ENCODE data around the gene ERN2.

Gene ERN2

DNA sequence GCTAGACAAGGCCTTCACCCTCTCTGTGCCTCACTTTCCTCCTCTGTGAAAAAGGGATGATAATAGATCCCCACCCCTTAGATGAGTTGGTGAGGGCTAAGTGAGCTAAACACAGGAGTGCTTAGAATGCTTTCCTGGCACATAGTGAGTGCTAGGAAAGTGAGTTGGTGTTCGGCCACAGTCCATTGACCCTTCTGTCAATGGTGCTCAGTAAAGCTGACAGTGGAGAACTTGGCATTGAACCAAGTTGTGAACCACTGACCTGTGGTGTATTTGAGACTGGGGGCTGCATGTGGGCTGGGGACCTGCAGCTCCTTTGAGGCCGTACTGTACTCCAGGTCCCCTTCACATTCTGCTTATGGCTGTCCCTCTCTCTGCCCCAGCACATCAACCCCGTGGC, 29.5 kb downstream of the ERN2 start:
- DNase-seq: no peak

GRCh38 chr16:23682181-23682580, 30.8 kb downstream of the ERN2 start:
- DNase-seq: no peak

GRCh38 chr16:23679986-23680336, 33.1 kb downstream of the ERN2 start:
- no peak for DNase-seq

DNA sequence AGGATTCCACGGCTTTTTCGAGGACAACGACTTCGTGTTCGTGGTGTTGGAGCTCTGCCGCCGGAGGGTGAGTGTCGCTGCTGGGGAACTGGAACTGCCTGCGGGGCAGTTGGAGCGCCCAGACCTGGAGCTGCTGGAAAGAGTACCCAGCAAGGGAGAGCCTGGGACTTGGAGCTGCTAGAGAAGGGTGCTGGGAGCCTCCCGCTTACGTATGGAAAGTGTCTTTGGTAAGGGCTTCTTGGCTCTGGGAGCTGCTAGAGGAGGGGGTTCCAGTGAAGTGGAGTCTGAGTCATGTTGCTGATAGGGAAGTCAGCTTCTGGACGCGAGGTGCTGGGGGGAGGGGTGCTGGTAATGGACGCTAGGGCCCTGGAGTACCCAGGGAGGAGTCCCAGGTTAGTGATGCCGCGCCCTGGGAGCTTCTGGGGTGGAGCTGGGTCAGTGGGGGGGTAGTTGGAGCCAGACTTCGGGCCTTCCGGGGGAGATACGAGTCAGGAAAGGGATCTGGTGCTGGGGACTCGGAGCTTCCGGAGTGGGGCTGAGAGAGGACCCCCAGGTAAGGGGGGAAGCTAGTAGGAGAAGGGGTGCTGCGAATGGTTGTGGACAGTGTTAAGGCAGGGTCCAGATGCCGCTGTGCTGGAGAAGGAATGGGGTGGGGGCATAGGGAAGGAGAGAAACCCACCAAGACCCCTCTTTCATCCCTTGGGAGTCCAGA, 33.6 kb downstream of the ERN2 start:
- DNase-seq: no peak

DNA sequence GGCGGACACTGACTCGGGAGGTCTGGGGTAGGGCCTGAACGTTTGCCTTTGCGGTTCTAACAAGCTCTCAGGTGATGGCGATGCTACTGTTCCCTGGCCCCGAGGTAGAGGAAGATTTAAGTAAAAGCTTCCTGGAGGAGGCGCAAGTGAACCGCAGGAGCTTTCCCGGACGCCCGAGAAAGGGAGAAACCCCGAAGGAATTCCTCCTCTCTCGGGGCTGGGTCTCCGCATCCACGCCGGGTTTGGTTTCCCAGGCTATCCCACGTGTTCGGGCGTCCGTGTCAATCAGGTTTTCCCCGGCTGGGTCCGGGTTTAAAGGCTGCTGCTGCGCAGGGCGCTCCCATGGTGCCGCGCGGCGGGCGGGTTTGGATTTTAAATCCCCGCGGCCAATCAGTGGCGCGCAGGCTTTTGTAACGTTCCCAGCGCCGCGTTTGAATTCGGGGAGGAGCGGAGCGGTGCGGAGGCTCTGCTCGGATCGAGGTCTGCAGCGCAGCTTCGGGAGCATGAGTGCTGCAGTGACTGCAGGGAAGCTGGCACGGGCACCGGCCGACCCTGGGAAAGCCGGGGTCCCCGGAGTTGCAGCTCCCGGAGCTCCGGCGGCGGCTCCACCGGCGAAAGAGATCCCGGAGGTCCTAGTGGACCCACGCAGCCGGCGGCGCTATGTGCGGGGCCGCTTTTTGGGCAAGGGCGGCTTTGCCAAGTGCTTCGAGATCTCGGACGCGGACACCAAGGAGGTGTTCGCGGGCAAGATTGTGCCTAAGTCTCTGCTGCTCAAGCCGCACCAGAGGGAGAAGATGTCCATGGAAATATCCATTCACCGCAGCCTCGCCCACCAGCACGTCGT, 34.4 kb downstream of the ERN2 start, which contains the start of gene PLK1:
PLK1 (plus strand) TSS at position 460 of the 844 bp plus-strand sequence; CDS start at position 504, 44 bp downstream.
- peak; percentile 52 for DNase-seq

DNA sequence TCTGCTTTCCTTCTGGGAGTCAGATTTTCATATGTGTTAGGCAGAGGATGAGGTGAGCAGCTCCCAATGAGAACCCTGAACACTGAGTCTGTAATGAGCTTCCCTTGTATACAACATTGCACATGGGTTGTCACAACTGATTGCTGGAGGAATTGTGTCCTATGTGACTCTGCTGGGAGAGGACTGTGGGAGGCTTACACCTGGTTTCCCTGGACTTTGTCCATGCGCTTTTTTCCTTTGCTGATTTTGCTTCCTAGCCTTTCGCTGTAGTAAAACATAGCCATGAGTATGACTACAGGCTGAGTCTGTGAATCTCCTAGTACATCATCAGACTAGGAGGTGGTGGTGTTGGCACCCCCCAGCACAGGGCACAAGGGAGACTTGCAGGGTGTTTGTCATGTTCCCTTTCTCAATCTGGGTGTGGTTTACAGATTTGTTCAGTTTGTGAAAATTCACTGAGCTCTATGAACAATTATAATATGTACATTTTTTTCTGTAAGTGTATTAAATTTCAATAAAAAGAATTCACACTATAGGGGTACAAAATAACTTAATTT, 36.0 kb downstream of the ERN2 start:
- no peak for DNase-seq

DNA sequence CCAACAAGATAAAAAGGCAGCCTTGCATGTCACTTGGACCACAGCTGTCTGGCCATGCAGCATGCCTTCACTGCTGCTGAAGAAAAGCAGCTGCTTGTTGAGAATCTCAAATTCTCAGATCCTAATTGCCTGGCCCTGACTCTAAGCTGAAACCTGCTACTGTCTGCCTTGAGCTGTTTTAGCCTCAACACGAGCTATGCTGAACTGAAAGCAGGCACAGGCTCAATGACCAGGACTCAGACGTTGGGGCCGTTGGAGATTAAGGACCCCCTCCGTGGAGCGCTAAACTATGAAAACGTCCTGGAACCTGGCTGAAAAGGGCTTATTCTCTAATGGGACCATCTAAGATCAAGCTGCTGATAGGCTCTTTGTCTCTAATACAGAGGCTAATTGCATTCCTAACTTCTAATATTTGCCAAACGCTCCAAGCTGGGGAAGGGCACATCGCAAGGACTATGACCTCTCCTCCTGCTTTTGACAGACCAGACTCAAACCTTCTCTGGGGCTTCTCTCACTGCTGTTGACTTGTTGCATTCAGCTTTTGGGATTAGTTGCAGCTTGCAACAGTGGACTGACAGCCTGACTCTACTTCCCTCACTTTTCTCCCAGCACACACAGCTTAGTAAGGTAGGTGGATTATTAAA, 38.9 kb downstream of the ERN2 start:
- DNase-seq: no peak

GRCh38 chr16:23670137-23670776, 42.8 kb downstream of the ERN2 start:
- no peak for DNase-seq

GRCh38 chr16:23668873-23669272, 44.1 kb downstream of the ERN2 start:
- DNase-seq: no peak

DNA sequence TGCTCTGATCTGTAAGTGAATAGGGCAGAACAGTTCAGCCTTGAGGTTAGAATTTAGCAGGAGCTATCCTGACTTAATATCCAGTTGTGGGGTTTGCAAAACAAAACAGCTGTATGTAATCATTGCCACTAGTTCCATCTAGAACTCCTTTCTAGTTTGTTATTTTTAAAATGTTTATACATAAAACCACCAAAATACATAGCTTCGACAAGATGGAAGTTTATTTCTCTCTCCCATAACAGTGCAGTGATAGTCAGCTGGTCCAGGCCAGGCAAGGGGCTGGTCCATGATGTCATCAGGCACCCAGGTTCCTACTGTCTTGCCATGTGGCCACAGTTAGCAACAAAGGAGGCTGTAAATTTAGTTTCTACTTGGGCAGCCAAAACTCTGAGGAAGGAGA, 44.8 kb downstream of the ERN2 start:
- DNase-seq: no peak

DNA sequence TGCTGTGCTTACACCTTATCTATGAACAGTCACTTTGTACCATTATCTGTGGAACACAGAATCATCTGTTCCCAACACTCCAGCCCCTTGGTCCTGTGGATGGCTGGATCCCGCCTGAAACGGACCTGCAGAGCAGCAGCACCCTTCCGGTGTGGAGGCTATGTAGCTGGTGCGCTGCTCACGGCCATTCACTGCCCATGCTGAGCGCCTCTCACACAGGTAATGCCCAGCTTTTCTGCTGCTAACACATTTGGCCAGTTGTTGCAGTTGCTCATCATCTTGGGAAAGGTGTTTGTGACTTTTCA, 45.7 kb downstream of the ERN2 start:
- DNase-seq: no peak

DNA sequence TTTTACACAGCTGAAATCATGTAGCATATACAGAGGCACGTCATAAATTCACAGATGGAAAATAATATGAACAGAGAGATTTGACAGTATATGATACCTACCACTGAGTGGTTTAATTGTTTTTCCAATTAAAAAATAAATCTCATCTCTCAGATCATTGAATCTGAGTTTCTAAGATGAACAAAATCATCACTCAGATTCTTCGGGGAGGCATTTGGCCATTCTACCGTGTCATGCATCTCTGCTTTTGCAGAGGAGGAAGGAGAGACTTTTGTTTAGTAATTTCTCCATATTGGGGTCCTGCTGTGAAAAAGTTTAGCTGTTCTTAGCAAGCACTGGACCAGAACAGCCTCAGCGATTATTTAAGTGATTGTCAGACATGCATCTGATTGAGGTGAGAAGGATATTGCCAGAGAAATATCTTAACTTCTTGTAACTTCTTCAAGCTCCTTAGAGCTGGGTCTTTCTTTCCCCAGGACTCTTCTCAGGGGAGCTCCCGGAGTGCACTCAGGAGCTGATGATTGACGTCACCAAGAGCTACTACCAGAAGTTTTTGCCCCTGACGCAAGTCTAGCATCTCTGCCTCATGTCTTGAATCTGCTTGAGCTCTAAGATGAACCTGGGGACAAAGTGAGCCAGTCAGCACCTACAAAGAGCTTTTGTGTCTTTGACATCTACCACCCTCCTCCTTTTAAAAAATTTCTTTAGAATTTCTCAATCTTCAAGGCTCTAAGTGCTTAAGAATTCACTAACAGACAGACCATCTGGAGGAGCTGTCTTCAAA, 46.3 kb downstream of the ERN2 start:
- no peak for DNase-seq

DNA sequence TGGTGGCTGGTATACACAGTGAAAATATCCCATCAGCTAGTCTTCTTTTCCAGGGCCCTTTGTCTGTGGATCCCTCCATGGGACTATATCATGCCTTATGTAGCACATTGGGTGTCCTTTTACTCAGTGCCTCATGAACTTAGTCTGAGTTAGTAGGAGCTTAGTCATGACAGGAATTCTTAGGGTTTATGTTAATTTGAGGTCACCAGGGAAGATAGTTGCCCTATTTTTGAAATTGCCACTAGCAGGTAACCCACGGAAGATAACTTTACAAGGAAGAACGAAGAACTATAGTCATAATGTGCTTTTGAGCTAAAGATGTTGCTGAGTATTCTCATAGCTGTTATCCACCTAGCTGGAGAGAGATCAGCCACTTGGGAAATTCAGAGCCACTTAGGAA, 49.1 kb downstream of the ERN2 start:
- no peak for DNase-seq

GRCh38 chr16:23651943-23652468, 61.0 kb downstream of the ERN2 start:
- no peak for DNase-seq

- DNase-seq: no peak
These were observed 62.2 kb downstream of the ERN2 start for GRCh38 chr16:23650674-23651416.

DNA sequence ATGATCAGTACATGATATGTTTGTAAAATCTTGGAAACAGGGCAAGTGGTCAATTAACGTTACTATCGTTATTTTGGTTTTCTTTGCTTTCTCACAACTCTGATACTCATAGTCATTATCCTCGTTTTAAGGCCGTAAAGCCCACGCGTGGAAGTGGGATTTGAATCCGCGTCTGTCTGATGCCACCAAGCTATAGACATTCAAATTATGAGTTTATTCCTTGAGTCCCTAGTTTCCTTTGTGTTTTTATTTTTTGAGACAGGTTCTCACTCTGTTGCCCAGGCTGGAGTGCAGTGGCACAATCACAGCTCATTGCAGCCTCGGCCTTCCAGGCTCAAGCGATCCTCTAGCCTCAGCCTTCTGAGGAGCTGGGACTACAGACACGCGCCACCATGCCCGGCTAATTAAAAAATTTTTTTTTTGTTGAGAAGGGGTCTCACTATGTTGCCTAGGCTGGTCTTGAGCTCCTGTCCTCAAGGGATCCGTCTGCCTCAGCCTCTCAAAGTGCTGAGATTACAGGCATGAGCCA, 70.7 kb downstream of the ERN2 start:
- no peak for DNase-seq

DNA sequence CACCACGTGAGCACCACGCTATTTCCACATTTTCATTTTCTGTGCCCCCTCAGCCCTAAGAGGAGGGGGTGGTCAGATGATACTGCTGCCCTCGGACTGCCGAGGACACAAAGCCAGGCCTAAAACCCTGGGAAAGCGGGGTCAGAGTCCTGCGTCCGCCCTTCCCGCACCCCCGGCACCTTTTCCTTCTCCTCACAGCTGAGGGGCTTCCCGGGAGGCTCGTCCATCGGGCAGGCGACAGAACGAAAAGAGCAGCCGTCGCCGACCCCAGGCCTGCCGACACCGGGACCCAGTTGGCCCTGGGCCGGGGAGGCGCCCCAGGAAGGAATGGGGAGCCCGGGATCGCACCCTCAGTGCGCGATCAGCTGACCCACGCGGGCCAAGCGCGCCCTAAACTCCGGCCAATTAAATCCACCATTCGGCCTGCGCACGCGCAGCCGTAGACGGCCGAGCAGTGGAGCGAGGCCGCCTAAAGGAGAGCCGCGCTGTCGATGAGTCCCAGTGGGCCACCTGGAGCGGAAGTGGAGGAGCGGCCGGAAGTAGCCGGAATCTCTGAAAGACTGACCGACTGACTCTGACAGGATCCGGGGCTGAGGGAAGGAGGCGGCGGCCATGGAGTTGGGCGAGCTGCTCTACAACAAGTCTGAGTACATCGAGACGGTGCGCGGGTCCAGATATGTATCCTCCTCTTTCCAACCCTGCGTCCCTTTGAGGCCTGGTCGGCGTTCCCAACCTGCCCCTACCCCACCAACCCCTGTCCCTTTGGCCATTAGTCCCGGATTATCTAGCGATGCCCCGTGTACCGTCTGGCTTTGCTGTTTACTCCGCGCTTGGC, 71.9 kb downstream of the ERN2 start, which contains the start of the genes DCTN5 and PALB2:
DCTN5 (plus strand) TSS at position 536 of the 835 bp plus-strand sequence; CDS start at position 613, 77 bp downstream.
PALB2 (minus strand) TSS at position 380 of the 835 bp plus-strand sequence; CDS start at position 227, 153 bp downstream.
- DNase-seq: peak; percentile 79

DNA sequence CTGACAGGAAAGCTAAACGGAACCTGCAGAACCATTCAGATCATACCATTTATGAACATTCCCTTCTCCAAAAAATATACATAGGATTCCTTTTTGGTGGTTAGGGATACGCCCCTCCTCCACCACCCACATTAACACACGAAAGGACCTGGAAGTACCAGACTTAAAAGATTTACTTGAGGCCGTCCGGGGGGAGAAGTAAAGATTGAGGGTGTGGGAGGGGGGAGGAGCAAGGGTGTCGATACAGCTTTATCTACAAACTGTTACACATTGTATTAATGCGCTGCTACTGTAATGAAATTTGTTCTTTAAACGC, 72.4 kb downstream of the ERN2 start:
- no peak for DNase-seq
